ENCODE results near the gene ARFIP2. TPM values are rescaled to one million over a fixed set of nuclear protein-coding genes. Genes with fewer than 3 reads are reported as not detected.

ARFIP2 gene
- total RNA-seq, 5 donors from 2014 or later (not counting 1 experiment from before 2014, with no cell fraction given), result 47.3 to 61.9 (median 50.0) TPM

DNA sequence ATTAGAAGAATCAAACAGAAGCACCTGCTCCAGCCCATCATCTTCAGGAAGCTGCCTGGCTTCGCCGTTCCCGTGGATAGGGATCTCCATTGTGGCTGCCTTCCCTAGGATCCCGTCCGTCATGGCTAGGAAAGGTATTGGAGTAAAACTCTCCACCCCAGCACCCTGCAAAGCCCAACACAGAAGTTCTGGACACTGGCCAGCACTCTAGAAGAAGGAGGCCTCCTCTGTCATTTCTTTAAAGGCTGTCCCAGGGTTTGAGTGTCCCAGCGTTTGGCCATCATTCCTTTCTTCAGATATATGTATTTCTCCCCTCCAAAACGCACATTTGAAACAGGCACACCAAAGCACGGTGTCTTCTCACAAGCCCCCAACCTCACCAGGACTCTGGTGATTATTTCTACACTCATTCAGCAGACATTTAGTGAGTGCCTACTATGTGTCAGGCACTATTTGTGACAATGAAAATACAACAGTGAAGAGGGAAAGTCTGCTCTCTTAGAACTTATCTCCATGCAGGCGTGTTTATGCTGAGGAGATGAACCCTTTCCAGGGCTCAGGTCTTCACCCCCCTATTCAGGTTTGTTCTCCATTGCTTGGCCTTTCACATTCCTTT is 724 bp downstream of the ARFIP2 start:
- 85% methylated on average over 3 of the region's 9 CpGs for WGBS (ENCODE audit: insufficient coverage)

DNA sequence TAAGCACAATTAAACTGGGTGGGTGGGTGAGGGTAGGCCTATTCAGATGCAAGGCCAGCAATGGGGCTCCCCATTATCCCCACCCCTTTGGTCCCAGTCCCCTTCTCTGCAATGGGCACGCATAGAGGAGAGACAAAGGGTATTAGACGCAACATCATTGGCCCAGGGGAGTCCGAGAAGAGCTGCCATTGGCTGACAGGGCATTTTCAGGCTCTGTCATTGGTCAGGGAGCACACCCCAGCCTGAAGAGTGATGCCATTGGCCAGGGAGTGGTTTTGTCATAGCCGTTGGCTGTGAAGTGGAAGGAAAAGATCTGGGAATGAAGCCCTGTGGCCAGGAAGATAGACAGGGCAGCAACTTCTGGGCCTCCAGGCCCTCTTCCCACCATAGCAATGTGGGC is 4.6 kb downstream of the ARFIP2 start:
- Histone ChIP-seq H3K27me3 (replicated peaks in 1 of 2; ENCODE audit: control insufficient read depth in 2 of 2, extremely low read depth in 1 of 2, insufficient read depth in 2 of 2, low read length in 1 of 2) (no peaks in the 10 kb centered on the region), H3K27ac (ENCODE audit: low read length) (no peak overlapping the region), H3K36me3 (ENCODE audit: control insufficient read depth in 2 of 2, extremely low read depth in 1 of 2, insufficient read depth in 1 of 2, low read length in 1 of 2) (peaks cover 17 to 24% of the 10 kb centered on the region in 2 donors), H3K9me3 (no peaks in the 10 kb centered on the region), H3K4me3 (ENCODE audit: control insufficient read depth in 1 of 2, extremely low read depth in 1 of 2, low read length in 1 of 2) (no peak overlapping the region), H3K4me1 (ENCODE audit: control insufficient read depth in 1 of 2, extremely low read depth in 1 of 2, insufficient read depth in 2 of 2, low read length in 2 of 2) (peaks cover 17 to 30% of the 10 kb centered on the region in 2 experiments)
- CTCF ChIA-PET, result interaction anchor here (0.9 to 2.9 kb wide), 3 partner anchors 33 to 97 kb away, joined by 3 to 10 read pairs (median 3); no protein-coding TSS in a partner anchor
- no peak overlapping the region for H3K4me3 Mint-ChIP-seq
- no peak for ATAC-seq (replicated peaks in 1 of 4)
- 95% methylated on average over 2 of the region's 4 CpGs for whole genome bisulfite sequencing (ENCODE audit: insufficient coverage)
- H3K36me3 Mint-ChIP-seq, result peaks cover 12% of the 10 kb centered on the region
- H3K4me1 Mint-ChIP-seq, result peaks cover 41 to 46% (median 44%) of the 10 kb centered on the region in 3 donors
- no peak for DNase-seq
- POLR2A ChIA-PET, result interaction anchor here (0.6 to 0.8 kb wide), 2 partner anchors 48 to 86 kb away, joined by 4 to 16 read pairs; partner anchors contain the start of gene SMPD1 (in 1 of the 2)
- H3K9me3 Mint-ChIP-seq, result no peaks in the 10 kb centered on the region
- H3K27me3 Mint-ChIP-seq, result no peaks in the 10 kb centered on the region
- peak overlapping the region in 1 of 2 donors; percentile 34 for H3K27ac Mint-ChIP-seq

More for the DNA sequence above, 724 bp downstream of the ARFIP2 start:
- no peaks in the 10 kb centered on the region for H3K9me3 ChIP-seq
- Mint-ChIP-seq H3K4me3 (peak overlapping the region; percentile 92 to 96 (median 96)), H3K9me3 (no peaks in the 10 kb centered on the region), H3K27ac (peak overlapping the region; percentile 97 to 98), H3K27me3 (no peaks in the 10 kb centered on the region), H3K4me1 (peaks cover 43 to 46% (median 45%) of the 10 kb centered on the region in 3 donors), H3K36me3 (peaks cover 27% of the 10 kb centered on the region)
- peak overlapping the region; percentile 90 to 94 for H3K4me3 ChIP-seq (ENCODE audit: control insufficient read depth in 1 of 2, extremely low read depth in 1 of 2, low read length in 1 of 2)
- peaks cover 18 to 26% of the 10 kb centered on the region in 2 experiments for H3K4me1 ChIP-seq (ENCODE audit: control insufficient read depth in 1 of 2, extremely low read depth in 1 of 2, insufficient read depth in 2 of 2, low read length in 2 of 2)
- CTCF ChIA-PET, result no interaction called here
- no peak for ATAC-seq (replicated peaks in 1 of 4)
- H3K36me3 ChIP-seq (ENCODE audit: control insufficient read depth in 2 of 2, extremely low read depth in 1 of 2, insufficient read depth in 1 of 2, low read length in 1 of 2), result peaks cover 27 to 52% of the 10 kb centered on the region in 2 donors
- POLR2A ChIA-PET, result no interaction called here
- H3K27me3 ChIP-seq (replicated peaks in 1 of 2; ENCODE audit: control insufficient read depth in 2 of 2, extremely low read depth in 1 of 2, insufficient read depth in 2 of 2, low read length in 1 of 2), result no peaks in the 10 kb centered on the region
- no peak for DNase-seq
- peak overlapping the region; percentile 97 for H3K27ac ChIP-seq (ENCODE audit: low read length)

DNA sequence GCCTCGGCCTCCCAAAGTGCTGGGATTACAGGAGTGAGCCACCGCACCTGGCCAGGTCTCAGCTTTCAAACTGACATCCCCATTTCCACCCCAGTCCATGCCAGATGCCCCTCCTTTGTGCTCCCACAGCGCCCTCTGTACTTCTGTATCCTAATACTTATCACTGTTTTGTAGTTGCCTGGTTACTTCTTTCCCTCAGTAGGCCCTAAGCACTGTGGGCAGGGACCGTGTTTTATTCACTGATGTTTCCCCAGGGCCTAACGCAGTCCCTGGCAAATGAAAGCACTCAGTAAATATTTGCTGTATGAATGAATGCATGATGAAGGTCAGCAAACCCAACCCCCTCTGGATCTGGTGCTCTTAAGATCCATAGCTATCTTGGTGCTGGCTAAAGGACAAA is 5.2 kb downstream of the ARFIP2 start:
- no peak overlapping the region for H3K27ac ChIP-seq (ENCODE audit: low read length)
- DNase-seq, result no peak
- Mint-ChIP-seq H3K4me3 (peak overlapping the region in 1 of 3 donors; percentile 23), H3K9me3 (no peaks in the 10 kb centered on the region), H3K36me3 (peaks cover 12% of the 10 kb centered on the region), H3K27ac (peak overlapping the region; percentile 23 to 91), H3K4me1 (peaks cover 41 to 44% (median 43%) of the 10 kb centered on the region in 3 donors), H3K27me3 (no peaks in the 10 kb centered on the region)
- ATAC-seq (replicated peaks in 1 of 4), result no peak
- 97% methylated on average over 4 of the region's 5 CpGs for WGBS (ENCODE audit: insufficient coverage)
- POLR2A ChIA-PET, result interaction anchor here (0.6 to 0.8 kb wide), 4 partner anchors 14 to 794 kb away, joined by 4 to 16 read pairs (median 5); partner anchors contain the start of gene SMPD1 (in 1 of the 2)
- no peaks in the 10 kb centered on the region for H3K27me3 ChIP-seq (replicated peaks in 1 of 2; ENCODE audit: control insufficient read depth in 2 of 2, extremely low read depth in 1 of 2, insufficient read depth in 2 of 2, low read length in 1 of 2)
- CTCF ChIA-PET, result interaction anchor here (0.7 to 2.9 kb wide), 5 partner anchors 33 to 1623 kb away, joined by 3 to 10 read pairs (median 3); partner anchors contain the start of gene MRPL17 (in 1 of the 2)
- peaks cover 17 to 27% of the 10 kb centered on the region in 2 experiments for H3K4me1 ChIP-seq (ENCODE audit: control insufficient read depth in 1 of 2, extremely low read depth in 1 of 2, insufficient read depth in 2 of 2, low read length in 2 of 2)
- H3K36me3 ChIP-seq (ENCODE audit: control insufficient read depth in 2 of 2, extremely low read depth in 1 of 2, insufficient read depth in 1 of 2, low read length in 1 of 2), result peaks cover 17 to 24% of the 10 kb centered on the region in 2 donors
- no peak overlapping the region for H3K4me3 ChIP-seq (ENCODE audit: control insufficient read depth in 1 of 2, extremely low read depth in 1 of 2, low read length in 1 of 2)
- H3K9me3 ChIP-seq, result no peaks in the 10 kb centered on the region

GRCh38 chr11:6474806-6475500 is 6.2 kb downstream of the ARFIP2 start:
- peaks cover 17 to 24% of the 10 kb centered on the region in 2 donors for H3K36me3 ChIP-seq (ENCODE audit: control insufficient read depth in 2 of 2, extremely low read depth in 1 of 2, insufficient read depth in 1 of 2, low read length in 1 of 2)
- peak overlapping the region; percentile 81 for H3K27ac ChIP-seq (ENCODE audit: low read length)
- Mint-ChIP-seq H3K9me3 (no peaks in the 10 kb centered on the region), H3K4me3 (peak overlapping the region; percentile 56 to 85 (median 80)), H3K27ac (peak overlapping the region; percentile 78 to 91), H3K4me1 (peaks cover 32 to 34% (median 33%) of the 10 kb centered on the region in 3 donors), H3K36me3 (peaks cover 12% of the 10 kb centered on the region), H3K27me3 (no peaks in the 10 kb centered on the region)
- H3K4me1 ChIP-seq (ENCODE audit: control insufficient read depth in 1 of 2, extremely low read depth in 1 of 2, insufficient read depth in 2 of 2, low read length in 2 of 2), result peaks cover 11 to 18% of the 10 kb centered on the region in 2 experiments
- ATAC-seq (replicated peaks in 1 of 4) (peak in 1 of 4 experiments; percentile 23), DNase-seq (peak in 1 of 35 experiments; percentile 29)
- ChIA-PET POLR2A (interaction anchor here in 1 of 2 donors (0.7 kb wide), 1 partner anchor 97 kb away, joined by 8 read pairs; no protein-coding TSS in a partner anchor), CTCF (interaction anchor here (0.6 to 2.9 kb wide), 5 partner anchors 11 to 231 kb away, joined by 4 to 10 read pairs (median 6); no protein-coding TSS in a partner anchor)
- H3K27me3 ChIP-seq (replicated peaks in 1 of 2; ENCODE audit: control insufficient read depth in 2 of 2, extremely low read depth in 1 of 2, insufficient read depth in 2 of 2, low read length in 1 of 2), result no peaks in the 10 kb centered on the region
- WGBS (ENCODE audit: insufficient coverage), result 73% methylated on average over 3 of the region's 3 CpGs
- no peak overlapping the region for H3K4me3 ChIP-seq (ENCODE audit: control insufficient read depth in 1 of 2, extremely low read depth in 1 of 2, low read length in 1 of 2)
- H3K9me3 ChIP-seq, result no peaks in the 10 kb centered on the region

DNA sequence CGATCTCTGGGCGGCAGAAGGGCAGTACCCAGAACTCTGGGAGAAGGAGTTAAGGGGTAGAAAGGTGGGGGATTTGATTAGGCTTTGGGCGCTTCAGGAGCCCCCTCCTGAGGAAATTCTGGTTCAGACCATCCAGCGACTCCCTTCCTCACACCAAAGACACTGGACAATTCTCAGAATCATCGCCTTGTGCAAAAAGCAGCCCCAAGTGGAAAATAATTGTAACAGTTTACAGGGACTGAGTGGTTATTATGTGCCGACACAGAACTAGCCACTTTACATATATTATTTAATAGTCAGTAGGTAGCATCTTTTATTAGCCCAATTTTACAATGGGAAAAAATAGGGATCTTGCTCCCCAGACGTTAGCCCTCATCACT is 6.7 kb downstream of the ARFIP2 start:
- H3K27ac Mint-ChIP-seq, result peak overlapping the region; percentile 78 to 91
- no peaks in the 10 kb centered on the region for H3K9me3 Mint-ChIP-seq
- H3K36me3 Mint-ChIP-seq, result peaks cover 12% of the 10 kb centered on the region
- H3K27me3 Mint-ChIP-seq, result no peaks in the 10 kb centered on the region
- Histone ChIP-seq H3K9me3 (no peaks in the 10 kb centered on the region), H3K27ac (ENCODE audit: low read length) (peak overlapping the region; percentile 81), H3K27me3 (replicated peaks in 1 of 2; ENCODE audit: control insufficient read depth in 2 of 2, extremely low read depth in 1 of 2, insufficient read depth in 2 of 2, low read length in 1 of 2) (no peaks in the 10 kb centered on the region), H3K4me1 (ENCODE audit: control insufficient read depth in 1 of 2, extremely low read depth in 1 of 2, insufficient read depth in 2 of 2, low read length in 2 of 2) (peaks cover 11 to 18% of the 10 kb centered on the region in 2 experiments), H3K36me3 (ENCODE audit: control insufficient read depth in 2 of 2, extremely low read depth in 1 of 2, insufficient read depth in 1 of 2, low read length in 1 of 2) (peaks cover 17 to 24% of the 10 kb centered on the region in 2 donors), H3K4me3 (ENCODE audit: control insufficient read depth in 1 of 2, extremely low read depth in 1 of 2, low read length in 1 of 2) (peak overlapping the region; percentile 23 to 51)
- ATAC-seq (replicated peaks in 1 of 4) (peak in 2 of 4 experiments; percentile 3 to 4), DNase-seq (no peak)
- 45% methylated on average over 3 of the region's 7 CpGs for WGBS (ENCODE audit: insufficient coverage)
- peaks cover 26 to 29% (median 28%) of the 10 kb centered on the region in 3 donors for H3K4me1 Mint-ChIP-seq
- ChIA-PET CTCF (interaction anchor here (0.6 to 1.0 kb wide), 3 partner anchors 14 to 232 kb away, joined by 3 to 6 read pairs (median 4); no protein-coding TSS in a partner anchor), POLR2A (interaction anchor here in 1 of 2 donors (0.7 kb wide), 1 partner anchor 72 kb away, joined by 4 read pairs; no protein-coding TSS in a partner anchor)
- H3K4me3 Mint-ChIP-seq, result peak overlapping the region; percentile 80 to 85 (median 81)
